NCI-H345 treated with DMSO at 0.1 percent for 48 hours (cell line): ENCODE results near the gene NEGR1.

ENCODE experiments used
- DNase-seq: peaks from one replicate; lab custom pipeline; 2025; ENCODE audit not compliant: unreplicated experiment; lab: John Stamatoyannopoulos, UW

Gene NEGR1

DNA sequence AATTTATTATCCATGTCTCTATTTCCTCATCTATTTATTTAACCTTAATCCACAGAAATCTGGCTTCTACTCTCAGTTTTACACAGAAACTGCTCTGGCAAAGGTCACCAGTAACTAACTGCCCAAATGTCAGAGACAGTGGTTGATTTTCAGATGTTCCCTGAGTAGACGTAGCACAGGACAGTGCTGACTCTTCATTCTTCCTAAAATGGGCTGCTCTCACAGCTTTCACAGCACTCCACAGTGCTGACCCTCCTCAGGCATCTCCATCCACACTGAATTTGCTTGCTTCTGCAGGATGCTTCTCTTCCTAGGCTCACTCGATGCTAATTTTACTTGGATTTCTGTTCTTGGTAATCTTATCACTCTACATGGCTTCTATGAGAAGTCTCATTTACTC is 693.3 kb downstream of the NEGR1 start:
- DNase-seq = no peak

DNA sequence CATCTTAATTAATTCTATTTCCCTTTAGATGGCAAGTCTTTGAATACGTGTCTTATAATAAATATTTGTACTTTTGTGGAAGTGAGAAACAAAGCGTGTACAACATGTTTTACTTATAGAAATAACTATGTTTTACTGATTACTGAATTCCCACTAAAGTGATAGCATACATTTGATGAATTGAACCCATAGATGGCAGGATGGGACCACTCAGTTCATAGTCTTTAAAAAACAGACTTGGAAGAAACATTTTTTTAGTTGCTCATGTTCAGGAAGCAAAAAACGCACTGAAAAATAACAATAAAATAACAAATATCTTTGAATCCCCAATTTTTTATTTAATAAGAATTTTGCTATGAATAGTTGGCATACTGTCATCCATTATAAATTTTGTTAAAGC is 694.4 kb downstream of the NEGR1 start:
- no peak for DNase-seq

DNA sequence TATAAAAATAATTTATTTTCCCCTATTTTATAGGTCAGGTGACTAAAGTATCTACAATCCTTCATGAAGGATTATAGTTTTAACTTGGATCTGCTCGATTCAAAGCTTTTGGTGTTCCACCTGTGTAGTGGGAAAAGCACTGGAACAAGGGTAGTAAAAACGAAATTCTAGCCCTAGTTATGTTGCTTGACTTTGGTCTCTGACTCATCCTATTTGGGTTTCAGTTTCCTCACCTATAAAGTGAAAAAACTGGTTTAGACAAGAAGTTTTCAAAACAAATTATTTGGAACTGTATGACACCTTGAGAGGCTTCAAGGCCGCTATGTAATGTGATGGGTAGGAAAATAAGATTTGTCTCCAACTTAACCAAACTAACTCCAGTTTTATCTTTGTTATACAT is 696.3 kb downstream of the NEGR1 start:
- no peak for DNase-seq

DNA sequence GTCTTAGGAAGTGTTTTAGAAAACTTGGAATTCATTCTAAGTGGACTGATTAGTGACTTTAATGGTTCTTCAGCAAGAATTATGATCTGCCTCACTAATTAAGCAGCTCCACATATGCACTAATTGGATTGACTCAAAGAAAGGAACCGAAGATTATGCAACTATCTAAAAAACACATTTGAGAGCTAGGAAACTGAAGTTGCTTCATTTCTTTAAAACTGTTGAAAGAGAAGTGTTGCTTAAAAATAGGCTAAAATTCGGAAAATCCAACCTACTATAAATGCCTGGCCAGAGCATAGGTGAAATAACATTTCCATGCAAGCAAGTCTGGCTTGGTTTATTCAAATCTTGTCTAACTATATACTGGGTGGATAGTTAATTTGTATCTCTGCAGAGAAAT is 698.6 kb downstream of the NEGR1 start:
- DNase-seq = no peak

DNA sequence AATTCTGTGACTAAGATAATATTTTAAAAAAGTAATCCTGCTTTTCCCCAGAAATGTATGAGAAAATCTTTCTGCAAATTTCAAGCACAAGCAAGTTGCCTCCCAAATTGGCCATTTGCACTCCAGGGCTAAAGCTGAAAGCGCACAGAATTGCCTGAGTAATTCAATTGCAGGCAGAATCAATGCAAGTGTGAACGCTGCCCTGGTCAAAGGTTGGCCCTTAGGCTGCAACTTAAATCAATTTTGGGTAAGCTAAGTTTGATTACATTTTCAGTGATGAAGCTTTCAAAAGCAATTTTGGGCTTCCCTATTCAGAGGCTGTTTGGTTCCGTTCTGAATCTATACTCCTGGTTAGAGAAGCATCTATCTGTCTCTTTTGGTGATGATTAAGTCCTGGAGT is 699.7 kb downstream of the NEGR1 start:
- no peak for DNase-seq

DNA sequence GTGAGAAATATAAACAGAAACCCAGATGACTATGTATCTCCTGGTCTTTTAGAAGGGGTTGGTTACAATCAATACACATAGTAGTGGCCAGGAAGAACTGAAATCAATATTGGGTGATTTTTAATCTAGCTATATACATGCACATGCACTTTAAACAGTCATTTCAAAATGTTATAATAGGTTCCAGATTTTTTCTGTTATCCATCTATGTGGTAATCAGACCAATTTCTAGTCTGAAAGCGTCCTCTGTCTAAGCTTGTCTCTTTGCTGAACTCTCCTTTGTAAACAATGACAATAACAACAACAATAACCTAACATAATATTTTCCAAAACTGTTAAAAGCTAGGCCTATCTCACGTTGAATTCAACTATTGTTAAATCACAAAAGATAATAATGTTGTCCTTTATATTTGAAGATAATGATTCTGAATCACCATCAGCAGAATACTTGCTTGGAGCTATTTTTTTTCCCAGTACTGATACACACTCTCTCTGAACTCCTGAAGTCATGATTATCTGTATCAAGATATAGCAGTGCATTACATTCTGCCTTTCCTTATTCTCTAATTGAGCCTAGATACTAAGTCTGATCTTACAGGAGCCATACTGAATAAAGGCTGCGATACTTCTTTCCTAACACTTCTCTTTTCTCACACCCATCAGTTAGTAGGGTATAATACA is 704.7 kb downstream of the NEGR1 start:
- DNase-seq = no peak

DNA sequence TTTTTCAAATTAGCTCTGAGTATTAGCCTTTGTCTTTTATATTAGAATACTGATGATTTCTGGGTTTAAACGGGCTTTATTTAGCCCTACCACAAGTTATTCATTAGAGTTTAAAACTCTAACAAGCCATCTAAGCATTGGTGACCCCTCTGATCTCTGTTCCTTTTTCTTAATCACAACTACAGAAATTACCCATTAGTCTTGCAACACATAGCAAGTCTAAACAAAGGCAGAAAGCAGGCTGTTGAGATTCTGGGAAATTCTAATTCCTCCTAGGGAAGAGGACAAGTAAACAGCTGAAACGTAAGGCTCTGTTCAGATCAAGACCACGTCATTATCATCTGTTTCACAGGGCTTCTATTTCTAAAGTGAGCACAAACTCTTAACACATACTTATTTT is 710.3 kb downstream of the NEGR1 start:
- no peak for DNase-seq

DNA sequence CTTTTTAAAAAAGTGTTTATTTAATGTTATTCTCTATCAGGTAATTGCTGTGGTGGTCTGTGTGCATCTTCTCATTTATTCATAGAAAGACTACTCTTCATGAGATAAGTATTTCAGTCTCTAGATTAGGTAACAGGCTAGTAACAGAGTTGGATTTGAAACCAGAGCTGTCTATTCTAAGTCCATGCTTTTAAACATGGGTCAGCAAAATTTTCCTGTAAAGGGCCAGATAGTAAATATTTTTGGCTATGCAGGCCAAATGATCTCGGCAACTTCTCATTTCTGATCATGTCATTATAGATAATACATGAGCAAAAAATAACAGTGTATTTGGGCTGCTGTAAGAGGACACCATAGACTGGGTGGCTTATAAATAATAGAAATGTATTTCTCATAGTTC is 715.9 kb downstream of the NEGR1 start:
- DNase-seq = no peak

DNA sequence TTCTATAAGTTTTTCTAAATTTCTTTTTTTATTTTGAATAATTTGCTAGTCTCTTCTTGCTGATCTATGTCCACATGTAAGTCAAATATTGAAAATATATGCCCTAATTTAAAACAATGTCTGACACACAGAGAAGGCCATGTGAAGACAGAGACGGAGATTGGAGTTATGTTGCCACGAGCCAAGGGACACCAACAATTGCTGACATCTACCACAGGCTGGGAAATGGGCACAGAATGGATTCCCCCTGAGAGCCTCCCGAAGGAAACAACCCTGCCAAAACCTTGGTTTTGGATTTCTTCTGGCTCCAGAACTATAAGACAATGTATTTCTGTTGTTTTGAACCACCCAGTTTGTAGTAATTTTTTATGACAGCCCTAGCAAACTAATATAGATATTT is 716.5 kb downstream of the NEGR1 start:
- no peak for DNase-seq

DNA sequence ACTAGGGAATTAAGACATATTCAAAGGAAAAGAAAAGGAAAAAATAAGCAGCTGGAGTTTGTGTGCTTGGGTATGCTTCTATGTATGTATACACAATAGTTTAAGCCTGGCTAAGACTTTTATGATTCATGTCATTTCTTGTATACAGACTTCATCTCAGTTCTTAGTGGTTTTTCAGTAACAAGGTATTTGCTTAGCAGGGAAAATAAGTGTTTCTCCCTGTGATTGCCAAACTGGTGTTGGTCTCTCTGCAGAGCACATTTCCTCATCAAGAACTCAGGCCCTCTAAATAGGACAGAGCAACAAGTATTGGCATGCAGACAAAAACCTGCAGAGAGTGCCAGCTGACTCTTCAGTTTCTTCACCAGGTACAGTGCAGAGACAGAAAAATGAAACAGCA is 717.1 kb downstream of the NEGR1 start:
- no peak for DNase-seq

DNA sequence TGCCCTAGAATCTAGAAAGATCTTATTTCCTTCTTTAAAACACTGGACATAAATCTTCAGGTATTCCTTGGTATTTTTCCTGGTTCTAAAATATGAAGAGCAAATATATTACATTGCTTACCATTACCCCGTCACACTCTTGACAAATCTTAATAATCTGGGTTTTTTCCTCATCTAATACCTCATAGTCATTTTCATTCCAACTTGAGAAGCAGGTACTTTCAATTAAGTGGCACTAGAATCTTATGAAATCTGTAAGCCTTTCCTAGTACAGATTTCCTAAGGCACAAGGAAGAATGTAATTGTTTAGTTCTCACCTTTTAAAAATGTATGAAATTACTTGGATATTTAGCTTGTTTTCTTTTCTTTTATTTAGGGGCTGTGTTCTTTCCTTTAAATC is 720.0 kb downstream of the NEGR1 start:
- DNase-seq = no peak

DNA sequence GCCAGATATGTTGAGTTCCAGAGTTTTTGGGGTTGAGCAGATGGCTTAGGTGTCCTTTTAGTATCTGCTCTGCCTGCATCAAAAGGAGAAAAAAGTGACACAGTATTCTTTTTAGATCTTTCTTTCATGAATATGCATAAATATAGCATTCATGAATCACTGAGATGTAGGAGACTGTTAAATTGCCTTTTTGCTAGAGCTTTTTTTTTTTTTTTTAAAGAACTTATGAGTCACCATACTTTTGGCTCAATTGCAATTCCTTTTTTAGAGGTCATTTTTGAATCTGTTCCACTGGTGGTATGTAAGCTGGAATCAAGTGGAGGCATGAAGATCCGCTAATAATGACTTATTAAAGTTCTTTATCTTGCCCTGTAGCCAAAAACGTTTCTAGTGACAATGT is 720.6 kb downstream of the NEGR1 start:
- no peak for DNase-seq

DNA sequence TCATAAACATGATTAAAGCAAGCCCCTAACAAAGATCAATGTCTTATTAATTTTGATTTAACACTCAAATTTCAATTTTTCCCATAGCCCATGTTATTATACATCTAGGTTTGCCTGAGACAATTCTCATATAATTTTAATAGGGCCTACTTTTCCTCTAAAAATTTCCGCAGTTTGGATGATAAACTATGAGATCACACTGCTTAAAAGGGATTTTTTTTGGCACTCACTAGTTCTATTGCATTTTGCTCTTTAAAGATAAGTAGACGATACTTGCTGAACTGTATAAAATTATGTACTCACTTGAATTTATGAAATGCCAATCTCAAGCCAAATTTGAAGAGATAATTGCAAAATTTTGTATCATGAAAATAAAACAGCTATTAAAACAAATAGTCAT is 721.1 kb downstream of the NEGR1 start:
- DNase-seq = no peak

DNA sequence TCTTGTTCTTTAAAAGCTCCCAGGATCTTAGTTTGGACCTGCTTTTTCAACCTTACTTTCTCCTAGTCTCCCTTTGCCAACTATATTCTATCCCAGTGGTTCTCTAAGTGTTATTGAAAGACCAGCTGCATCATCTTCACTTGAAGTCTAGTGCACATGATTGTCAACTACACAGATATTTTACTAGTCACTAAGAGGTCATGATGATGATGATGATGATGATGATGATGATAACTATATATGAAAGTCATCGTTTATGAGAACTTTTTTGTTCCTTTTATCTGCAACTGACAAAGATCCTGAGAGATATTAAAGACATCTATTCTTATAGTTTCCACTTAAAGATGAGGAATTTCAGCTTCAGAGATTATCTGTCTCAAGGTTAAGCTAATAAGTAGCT is 722.5 kb downstream of the NEGR1 start:
- DNase-seq = no peak

DNA sequence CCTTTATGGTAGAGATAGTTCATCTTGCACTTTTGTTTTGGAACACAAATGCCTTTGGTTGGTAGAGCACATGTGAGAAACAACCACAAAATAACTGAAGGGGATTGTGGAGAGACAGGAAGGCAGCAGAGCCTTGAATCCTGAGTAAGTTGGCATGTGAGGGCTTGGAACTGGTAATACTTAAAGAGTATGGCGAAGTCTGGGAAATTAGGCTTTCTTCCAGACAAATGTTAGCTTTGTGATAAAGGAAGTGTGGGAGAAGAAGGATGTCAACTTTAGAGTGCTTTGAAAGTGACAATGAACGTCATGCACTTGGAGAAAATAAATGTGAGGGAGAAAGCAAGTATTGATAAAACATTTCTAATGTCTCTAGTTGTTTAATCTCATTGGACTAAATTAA is 725.2 kb downstream of the NEGR1 start:
- DNase-seq = no peak

DNA sequence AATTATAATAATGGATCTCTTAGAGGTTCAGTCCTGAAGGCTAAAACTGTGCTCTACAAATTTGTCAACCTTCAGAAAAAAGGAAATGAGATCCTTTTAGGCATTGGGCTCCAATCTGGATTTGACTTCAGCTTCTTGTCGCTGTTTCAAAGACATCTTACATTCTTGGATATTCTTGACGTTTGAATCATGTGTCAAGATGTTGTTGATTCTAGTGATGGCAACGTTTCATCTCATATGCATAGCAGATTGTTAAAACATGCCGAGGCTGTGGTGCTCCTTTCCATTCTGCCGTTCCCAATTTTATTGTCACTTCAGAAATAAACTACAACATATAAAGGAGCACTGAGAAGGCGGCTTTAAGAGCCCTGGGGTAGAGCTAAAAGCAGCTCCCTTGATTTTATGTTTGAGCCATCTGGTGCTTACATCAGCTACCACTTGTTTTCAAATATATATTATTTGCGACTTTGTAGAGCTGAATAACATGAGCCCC is 733.9 kb downstream of the NEGR1 start:
- DNase-seq = no peak

DNA sequence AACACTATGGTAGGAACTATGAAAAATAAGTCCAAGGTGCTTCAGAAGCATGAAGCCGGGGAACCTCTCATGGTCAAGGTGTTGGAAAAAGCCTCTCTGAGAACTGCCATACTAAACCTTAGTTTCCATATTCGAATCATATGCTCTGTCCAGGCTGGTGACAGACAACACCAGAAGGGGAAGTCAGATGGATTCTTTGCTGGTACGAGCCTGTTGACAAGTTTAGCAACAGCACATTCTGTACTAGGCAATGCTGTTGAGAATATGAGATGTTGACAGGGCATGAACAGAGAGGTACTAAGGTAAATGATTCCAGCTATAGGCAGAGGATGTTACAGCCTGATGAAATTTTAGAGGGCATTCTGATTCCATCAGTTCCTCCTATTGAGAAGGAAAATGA is 740.2 kb downstream of the NEGR1 start:
- DNase-seq = no peak

DNA sequence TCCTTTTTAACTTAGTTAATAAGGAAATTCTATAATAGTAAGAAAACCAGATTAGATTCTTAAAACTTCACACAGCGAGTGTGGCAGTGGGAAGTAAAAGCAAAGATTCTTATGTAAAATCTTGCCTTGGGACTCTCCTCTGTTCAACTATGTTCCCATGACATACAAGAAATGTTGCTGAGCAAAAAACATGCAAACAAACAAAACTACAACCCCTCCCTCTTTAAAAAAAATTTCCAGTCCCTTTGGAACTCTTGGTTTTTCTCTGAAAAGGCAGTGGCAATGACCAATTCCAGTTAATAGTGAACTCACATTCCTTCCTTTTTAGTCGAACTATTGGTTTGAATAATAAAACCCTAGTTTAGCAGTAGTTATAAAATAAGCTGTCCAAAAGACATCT is 748.4 kb downstream of the NEGR1 start:
- DNase-seq = no peak

DNA sequence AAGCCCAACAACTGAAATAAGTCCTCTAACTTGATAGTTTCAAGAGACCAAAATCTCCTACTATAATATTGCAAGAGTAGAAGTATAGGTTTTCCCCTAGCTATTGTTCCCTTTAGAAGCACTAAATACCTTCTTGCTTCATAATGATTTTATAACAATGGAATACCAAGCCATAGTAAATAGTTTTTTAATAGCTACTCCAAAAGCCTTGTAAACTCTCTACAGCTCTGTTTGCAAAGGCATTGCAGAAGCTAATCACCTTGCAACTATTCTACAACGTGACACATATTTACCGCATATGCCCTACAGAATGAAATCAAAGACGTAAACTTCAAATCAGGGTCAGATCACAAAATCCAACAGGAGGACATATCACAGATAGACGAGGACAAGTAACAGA is 750.0 kb downstream of the NEGR1 start:
- no peak for DNase-seq

DNA sequence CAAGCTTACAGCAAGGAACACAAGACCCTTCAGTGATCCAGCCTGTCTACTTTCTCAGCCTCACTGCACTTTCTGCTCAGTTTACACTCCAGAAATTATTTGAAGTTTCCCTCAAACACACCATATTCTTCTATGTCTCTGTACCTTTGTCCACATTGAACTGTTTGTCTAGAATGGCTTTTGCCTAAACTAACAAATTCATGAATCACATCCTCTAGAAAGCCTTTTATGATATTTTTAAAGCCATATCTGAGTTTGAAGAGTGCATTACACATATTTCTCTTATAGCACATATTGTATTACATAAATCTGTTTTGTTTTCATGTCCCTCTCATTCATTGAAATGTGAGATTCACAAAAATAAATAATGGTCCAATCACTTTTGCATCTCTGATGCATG is 755.5 kb downstream of the NEGR1 start:
- DNase-seq = no peak

DNA sequence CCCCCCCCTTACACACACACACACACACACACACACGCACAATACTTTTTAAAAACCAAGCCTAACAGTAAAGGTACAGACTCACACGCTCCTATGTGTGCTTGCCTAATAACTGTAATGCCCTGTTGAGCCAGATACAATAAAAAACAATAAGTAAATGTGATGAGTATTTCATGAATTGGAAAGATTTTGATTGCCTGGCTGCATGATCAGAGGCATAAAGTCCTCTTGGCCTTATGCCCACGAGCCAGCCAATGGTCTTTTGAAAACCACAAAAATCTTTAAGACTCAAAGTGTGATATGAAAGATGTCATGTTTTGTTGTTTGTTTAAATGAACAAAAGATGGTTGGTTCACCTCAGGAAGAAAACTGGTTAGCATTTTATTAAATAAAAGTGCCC is 759.6 kb downstream of the NEGR1 start:
- no peak for DNase-seq

DNA sequence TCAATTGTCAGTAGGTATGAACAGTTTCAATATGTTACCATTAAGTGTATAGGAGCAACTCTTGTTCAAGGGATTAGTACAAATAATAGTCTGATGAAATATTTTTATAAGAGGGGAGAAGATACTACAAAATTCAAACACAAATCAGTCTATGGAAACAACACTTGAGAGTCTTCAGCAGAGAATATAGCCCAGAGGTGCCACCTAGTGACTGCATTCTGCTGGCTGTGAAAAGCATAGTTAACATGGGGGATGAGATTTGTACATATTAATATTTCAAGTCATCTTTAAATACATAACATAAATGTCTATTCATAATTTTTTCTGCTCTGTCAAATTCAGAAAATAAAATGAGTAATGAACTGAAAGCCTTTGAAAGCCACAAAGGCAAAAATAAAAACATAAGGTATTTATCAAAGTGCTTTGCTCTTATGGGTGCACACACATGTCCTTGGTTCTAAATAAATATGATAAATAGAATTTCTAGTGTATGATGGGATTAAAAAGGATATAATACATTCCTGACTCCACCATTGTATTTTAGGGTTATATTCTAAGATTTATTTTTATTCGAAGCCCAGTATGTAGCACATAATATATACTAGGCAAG is 760.6 kb downstream of the NEGR1 start:
- no peak for DNase-seq

DNA sequence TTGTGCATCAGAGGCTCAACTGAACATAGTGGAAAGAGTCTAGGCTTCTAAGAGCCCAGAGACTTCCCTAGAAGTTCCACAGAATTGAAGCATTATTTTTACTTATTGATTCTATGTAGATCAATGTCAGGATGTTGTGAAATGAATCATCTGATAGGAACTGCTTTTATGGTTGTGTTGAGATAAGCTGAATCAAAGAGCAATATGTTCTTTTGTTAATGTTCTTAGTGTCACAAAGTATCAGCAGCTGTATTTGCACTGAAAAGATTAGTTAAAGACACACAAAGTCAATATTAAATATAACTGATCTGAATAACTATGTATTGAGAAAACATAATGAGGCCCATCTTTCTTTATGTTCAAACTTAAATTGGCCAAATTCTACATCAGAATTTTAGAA is 770.8 kb downstream of the NEGR1 start:
- no peak for DNase-seq
